ENCODE results near the gene DCAF11.

Gene DCAF11

DNA sequence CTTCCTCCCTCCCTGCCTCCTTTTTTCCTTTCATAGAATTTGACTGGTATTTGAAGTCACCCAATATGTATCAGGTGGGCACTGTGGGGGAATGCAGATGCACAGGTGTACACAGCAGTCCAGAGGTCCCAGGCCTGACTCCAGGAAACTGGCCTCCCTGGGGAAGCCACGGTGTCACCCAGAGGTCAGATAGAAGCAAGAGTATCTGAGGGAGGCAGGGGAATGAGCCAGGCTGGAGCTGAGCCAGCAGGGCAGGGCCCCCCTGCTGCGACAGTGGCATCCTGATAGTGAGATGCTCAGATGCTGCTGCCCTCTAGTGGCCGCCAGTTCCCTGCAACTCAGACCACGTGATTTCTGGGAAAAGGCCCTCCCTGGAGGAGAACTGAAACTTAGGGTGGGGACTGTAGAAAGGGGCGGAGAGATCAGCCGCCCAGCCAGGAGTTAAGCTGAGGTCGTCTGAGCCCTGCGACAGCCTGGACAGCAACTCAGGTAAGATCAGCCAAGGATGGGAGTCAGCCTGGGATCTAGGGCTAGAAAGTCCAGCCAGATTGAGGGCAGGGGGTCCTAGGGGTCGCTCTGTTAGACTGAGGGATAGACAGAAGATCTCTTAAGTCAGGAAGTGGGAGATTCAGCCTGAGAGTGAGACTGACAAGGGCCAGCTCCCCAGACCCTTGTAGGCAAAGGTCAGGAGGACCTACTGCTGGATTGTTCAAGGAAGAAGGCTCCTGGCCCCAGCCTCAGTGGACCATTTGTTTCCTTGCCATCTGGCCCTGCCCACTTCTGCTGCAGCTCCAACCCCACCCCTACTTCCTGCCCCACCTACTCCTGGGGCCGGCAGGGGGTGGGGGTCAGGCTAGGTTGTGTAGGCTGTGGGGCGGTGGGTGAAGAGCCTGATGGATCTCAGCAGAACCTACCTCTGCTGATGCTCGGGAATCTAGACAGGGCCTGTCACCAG is 46.5 kb downstream of the DCAF11 start, which contains the start of gene IRF9:
Gene IRF9, plus strand, starts transcription at position 416 of the 955 bp plus-strand sequence. CDS start 880 bp downstream, outside the sequence.
- DNase-seq (ENCODE audit: low read depth), result peak; percentile 97

DNA sequence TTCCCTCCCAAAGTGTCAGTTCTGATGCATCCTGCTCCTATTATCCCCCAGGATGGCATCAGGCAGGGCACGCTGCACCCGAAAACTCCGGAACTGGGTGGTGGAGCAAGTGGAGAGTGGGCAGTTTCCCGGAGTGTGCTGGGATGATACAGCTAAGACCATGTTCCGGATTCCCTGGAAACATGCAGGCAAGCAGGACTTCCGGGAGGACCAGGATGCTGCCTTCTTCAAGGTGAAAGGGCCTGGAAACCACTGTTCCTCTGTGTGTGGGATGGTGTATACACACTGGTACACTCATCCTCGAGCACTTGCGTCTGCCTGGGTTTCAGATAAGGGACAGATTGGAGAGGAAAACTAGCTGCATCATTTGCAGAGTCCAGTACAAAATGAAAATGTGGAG is 47.5 kb downstream of the DCAF11 start:
- DNase-seq (ENCODE audit: low read depth), result no peak

DNA sequence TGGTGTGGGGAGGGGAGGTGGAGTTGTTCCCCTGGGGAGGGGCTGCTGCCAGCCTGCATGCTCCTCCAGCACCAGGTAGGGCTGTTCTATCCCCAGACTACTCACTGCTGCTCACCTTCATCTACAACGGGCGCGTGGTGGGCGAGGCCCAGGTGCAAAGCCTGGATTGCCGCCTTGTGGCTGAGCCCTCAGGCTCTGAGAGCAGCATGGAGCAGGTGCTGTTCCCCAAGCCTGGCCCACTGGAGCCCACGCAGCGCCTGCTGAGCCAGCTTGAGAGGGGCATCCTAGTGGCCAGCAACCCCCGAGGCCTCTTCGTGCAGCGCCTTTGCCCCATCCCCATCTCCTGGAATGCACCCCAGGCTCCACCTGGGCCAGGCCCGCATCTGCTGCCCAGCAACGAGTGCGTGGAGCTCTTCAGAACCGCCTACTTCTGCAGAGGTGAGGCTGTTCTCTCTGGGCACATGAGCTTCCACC is 50.0 kb downstream of the DCAF11 start:
- DNase-seq (ENCODE audit: low read depth), result no peak

DNA sequence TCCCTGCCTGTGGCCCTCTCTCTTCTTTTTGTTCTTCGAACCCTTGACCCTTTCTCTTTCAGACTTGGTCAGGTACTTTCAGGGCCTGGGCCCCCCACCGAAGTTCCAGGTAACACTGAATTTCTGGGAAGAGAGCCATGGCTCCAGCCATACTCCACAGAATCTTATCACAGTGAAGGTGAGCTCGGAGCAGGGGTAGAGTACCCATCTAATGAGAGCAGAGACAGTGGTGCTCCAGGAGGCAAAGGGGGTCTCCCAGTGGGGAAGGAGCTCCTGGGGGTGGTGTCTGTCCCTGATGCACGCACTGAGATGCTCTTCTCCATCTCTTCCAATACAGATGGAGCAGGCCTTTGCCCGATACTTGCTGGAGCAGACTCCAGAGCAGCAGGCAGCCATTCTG is 51.2 kb downstream of the DCAF11 start:
- DNase-seq (ENCODE audit: low read depth), result no peak

DNA sequence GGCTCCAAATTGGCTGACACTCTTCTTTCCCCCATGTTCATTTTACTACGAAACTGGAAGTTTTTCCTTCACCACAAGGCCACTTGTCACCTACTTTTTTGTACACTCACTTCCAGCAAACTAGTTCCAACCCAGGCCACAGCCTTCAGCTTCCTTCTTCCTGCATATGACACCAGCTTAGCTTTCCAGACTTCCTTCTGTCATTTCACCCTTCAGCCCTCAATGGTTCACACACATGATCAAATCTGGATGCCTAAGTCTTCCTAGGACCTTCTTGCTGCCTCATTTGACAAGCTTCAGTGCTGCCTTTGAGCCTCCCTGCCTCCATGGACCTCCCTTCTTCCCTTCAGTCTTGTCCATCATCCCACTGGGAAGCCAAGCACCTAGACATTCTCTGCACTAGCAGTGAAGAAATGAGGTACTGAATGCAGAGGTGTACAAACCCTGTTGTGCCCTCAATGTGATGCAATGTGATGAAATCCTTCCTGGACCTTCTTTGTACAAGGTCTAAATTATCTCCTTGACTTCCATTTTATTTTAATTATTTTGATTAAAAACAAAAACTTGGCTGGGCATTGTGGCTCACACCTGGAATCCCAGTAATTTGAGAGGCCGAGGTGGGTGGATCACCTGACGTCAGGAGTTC is 53.0 kb downstream of the DCAF11 start:
- DNase-seq (ENCODE audit: low read depth), result no peak

DNA sequence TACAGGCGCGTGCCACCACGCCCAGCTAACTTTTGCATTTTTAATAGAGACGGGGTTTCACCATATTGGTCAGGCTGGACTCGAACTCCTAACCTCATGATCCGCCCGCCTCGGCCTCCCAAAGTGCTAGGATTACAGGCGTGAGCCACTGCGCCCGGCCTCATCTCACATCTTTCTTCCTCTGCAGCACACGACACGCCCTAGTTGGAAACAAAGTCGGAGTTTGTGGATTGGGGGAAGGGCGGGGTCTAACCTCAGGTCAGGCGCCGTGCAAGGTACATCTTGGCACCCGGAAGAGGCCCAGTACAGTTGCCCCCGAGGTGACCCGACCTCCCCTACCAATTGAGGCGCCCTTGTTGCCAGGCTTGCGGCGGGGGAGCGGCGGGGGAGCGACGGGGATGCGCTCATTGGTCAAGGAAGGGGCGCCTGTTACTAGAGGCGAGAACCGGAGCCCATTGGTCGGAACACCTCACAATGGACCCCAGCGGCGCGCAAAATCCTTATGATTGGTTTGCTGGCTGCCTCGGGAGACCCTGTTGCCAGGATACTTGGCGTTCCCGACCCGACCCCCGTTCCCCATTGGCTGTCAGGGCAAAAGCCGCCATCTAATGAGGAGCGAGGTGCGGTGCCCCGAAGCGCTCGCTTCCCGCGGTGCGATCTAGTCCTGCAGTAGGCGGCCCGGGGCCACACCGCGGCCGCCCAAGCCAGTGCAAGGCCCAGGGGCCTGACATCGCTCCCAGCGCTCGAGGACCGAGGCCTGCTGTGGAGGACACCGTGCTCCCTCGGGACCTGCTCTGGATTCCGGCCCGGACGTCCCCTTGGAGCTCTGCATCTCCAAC is 57.1 kb downstream of the DCAF11 start, which contains the start of gene REC8:
Gene REC8, plus strand, starts transcription at position 659 of the 839 bp plus-strand sequence. CDS start 473 bp downstream, outside the sequence.
- DNase-seq (ENCODE audit: low read depth), result peak; percentile 53

DNA sequence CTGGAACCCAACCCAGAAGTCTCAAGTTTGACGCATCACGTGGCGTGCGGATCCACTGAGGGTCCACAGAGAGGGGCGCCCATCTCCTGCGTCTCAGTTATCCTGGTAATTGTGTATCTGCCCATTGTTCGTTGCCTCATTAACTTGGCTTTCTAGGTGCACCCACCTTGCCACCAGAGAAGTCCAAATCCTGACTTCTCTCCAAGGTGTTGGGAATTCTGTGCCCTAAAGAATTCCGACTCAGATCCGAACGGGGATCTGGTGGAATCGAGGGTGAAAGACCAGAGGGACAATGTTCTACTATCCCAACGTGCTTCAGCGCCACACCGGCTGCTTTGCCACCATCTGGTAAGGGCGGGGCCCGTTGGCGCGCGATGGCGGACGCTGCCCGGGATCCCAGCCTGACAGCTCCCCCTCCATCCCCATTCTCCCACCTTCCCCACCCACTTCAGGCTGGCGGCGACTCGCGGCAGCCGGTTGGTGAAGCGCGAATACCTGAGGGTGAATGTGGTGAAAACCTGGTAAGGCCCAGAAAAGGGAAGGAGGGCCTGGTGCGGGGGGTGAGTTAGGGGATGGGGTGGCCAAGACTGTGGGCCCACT is 57.8 kb downstream of the DCAF11 start:
- no peak for DNase-seq (ENCODE audit: low read depth)

DNA sequence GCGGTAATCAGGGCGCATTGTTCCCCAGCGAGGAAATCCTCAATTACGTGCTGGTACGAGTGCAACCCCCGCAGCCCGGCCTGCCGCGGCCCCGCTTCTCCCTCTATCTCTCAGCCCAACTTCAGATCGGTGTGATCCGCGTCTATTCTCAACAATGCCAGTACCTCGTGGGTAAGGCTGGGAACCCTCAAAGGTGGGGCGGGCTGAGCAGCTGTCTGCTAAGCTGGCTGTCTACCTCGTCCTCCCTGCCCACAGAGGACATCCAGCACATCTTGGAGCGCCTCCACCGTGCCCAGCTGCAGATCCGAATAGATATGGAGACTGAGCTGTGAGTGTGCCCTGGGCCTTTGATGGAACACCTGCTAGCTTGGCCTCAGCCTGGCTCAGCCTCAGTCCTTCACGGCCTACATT is 58.3 kb downstream of the DCAF11 start:
- no peak for DNase-seq (ENCODE audit: low read depth)

Data from stimulated activated CD8-positive, alpha-beta memory T cell treated with anti-CD3 and anti-CD28 coated beads, Interleukin-15, amount 100 ng/mL, for 1 hour (primary cell).